ENCODE results near the gene LILRB3.
"Not testable (repeated sequence)": the region's sequence is repeated elsewhere in the genome, so short reads cannot be mapped to it uniquely, and the experiment has no call there.

The LILRB3 gene

DNA sequence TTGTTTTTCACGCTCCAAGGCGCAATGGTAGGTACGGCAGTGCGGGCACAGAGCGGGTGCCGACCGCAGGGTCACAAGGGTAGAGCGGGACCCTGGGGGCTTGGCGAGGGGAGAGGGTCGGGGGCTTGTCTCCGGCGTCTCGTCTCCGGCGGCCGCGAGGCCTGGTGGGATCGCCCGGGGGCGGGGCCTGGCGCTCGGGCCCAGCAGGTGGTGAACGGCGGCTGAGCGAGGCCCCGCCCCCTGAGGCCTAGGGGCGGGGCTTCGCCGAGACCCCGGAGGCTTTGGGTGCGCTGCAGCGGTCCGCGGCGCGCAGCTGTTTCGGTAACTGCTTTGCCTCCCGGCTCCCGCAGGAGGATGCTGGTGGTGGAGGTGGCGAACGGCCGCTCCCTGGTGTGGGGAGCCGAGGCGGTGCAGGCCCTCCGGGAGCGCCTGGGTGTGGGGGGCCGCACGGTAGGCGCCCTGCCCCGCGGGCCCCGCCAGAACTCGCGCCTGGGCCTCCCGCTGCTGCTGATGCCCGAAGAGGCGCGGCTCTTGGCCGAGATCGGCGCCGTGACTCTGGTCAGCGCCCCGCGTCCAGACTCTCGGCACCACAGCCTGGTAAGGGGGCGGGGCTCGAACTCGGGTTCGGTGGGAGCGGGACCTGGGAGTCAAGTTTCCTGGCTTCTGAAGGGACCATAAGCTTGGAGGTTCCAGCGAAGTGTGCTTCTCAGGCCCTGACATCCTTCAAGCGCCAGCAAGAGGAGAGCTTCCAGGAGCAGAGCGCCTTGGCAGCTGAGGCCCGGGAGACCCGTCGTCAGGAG, 31.6 kb downstream of the LILRB3 start, which contains the start of gene TSEN34:
TSEN34 (plus strand) TSS at position 298 of the 800 bp plus-strand sequence; CDS start at position 355, 57 bp downstream.
- in situ Hi-C loops (cut with MboI; ENCODE audit: low sequenced_read_pairs): no loop called here

DNA sequence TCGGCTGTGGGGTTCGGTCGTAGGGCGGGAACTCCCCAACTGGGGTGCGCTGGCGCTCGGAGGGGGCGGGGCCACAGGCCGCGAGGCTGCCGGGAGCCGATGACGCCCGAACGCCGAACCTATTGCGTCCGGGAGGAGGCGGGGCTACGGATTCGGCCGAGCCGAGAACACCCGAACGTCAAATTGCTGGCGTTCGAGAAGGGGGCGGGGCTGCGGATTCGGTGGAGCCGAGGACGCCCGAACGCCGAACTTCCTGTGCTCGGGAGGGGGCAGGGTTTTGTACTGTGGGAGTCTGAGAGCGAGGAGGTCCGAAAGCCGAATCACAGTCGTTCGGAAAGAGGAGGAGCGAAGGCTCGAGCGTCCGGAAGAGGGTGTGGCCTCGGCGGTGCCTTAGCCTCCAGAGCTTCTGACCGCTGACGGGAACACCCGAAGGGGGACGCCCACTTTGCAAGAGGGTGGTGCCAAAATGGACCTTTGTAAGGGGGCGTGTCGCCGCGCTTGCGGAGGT, 32.2 kb downstream of the LILRB3 start:
- in situ Hi-C loops (cut with MboI; ENCODE audit: low sequenced_read_pairs): no loop called here

- in situ Hi-C loops (cut with MboI; ENCODE audit: low sequenced_read_pairs): no loop called here
Observed at GRCh38 chr19:54189735-54190502, 32.9 kb downstream of the LILRB3 start.

DNA sequence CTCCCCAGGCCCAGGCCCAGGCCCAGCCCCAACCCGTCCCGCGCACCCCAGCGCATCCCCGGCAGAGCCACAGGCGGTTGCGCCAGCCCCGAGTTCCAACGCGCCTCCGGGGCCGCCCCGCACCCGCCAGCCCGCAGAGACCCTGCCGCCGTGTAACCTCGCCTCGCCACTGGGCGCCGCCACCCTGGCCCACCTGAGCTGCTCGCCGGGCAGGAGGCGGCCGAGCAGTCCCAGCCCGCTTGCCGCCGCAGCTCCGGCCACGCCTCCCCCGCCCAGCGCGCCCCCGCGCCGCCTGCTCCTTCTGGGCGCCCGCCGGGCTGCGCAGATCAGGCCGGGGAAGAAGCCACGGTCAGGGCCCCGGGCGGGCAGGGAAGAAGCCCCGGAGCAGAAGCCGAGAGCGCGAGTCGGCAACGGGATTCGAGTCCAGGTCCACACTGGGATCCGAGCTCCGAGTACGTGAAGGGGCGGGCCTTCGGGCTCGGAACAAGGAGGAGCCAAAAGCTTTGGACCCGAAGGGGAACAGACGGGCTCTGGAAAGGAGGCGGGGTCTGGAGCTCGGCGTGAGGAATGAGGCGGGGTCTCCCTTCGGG, 33.6 kb downstream of the LILRB3 start, which contains the start of gene MBOAT7:
MBOAT7 (minus strand) TSS at position 436 of the 590 bp plus-strand sequence. CDS start 1,072 bp downstream, outside the sequence.
- in situ Hi-C loops (cut with MboI; ENCODE audit: low sequenced_read_pairs): no loop called here

GRCh38 chr19:54188215-54188871, 34.5 kb downstream of the LILRB3 start:
- in situ Hi-C loops (cut with MboI; ENCODE audit: low sequenced_read_pairs): no loop called here

- in situ Hi-C loops (cut with MboI; ENCODE audit: low sequenced_read_pairs): no loop called here
Observed at GRCh38 chr19:54186934-54187381, 35.8 kb downstream of the LILRB3 start.

DNA sequence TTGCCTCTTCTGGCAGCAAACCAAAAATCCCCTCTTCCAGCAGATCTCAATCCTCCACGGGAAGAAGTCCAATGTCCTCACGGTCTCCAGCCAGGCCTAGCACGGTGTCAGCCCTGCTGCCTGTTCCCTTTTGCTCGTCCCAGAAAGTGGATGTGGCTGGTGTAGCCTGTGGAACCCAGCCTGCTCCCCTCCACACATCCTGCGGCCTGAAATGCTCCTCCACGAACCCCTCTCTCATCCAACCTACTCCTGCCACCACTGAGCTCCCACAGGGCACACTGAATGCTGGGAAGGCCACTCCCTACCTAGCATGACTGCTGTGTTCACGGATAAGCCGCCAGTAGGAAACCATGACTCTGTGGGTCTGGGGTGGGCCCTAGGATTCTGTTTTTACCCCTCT, 36.5 kb downstream of the LILRB3 start:
- in situ Hi-C loops (cut with MboI; ENCODE audit: low sequenced_read_pairs): no loop called here

DNA sequence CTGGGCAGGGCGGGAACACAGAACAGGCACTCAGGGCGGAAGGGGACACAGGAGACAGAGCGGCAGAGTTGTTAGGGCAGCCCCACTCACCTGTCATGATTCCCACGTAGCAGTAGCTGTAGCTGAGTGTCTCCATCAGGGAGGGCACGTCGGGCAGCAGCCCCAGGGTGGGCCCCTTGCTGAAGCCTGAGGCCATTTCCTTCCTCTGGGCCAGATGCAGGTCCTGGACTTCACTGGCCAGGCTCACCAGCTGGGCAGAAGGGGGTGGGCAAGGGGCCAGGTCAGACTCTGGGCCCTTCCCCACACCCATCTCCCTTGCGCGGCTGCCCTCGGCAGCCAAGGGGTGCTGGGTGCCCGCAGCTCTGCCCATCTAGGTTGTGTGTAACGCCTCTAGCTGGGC, 39.4 kb downstream of the LILRB3 start:
- in situ Hi-C loops (cut with MboI; ENCODE audit: low sequenced_read_pairs): no loop called here

- in situ Hi-C loops (cut with MboI; ENCODE audit: low sequenced_read_pairs): not testable (repeated sequence)
Observed at GRCh38 chr19:54181894-54182293, 40.9 kb downstream of the LILRB3 start.

DNA sequence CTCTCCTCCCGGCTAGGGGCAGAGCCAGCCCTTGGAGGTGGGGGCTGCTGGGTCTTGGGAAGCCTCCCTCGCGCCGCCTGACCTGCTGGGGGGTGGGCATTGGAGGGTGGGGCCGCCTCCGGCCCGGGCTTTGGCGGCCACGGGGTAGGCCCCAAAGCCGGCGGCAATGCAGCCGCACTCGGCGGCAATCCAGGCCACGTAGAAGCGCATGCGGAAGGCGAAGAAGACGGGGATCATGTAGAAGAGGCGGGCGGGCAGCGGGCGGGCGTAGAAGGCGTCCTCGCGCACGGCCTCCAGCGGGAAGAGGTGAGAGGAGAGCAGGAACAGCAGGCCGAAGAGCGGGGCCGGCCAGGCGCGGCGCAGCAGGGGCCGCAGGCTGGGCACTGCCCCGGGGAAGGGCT, 42.1 kb downstream of the LILRB3 start:
- in situ Hi-C loops (cut with MboI; ENCODE audit: low sequenced_read_pairs): no loop called here

DNA sequence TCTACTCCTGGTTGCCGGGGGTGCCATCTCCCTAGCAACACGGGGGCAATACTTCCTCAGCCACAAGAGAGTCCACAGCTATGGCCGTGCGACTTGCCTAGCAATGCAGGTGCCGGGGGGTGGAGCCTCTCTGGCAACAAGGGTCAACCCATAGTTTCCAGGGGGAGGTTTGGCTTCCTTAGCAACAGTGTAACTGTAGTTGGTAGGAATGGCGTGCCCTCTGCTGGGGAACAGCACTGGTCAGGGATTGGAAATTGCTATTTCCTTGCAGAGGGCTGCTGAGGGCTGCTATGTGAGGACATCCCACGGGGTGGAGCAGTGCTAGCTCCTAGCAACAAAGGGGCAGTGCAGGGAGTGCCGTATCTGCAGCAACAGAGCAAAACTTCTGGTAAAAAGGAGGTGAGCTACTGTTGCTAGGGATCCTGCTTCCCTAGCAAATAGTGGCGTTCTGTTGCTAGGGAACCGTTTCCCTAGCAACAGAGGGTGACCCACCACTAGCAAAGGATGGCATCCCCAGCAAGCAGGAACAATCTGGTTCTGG, 42.8 kb downstream of the LILRB3 start:
- in situ Hi-C loops (cut with MboI; ENCODE audit: low sequenced_read_pairs): no loop called here

- in situ Hi-C loops (cut with MboI; ENCODE audit: low sequenced_read_pairs): no loop called here
Observed at GRCh38 chr19:54179262-54179852, 43.5 kb downstream of the LILRB3 start.

DNA sequence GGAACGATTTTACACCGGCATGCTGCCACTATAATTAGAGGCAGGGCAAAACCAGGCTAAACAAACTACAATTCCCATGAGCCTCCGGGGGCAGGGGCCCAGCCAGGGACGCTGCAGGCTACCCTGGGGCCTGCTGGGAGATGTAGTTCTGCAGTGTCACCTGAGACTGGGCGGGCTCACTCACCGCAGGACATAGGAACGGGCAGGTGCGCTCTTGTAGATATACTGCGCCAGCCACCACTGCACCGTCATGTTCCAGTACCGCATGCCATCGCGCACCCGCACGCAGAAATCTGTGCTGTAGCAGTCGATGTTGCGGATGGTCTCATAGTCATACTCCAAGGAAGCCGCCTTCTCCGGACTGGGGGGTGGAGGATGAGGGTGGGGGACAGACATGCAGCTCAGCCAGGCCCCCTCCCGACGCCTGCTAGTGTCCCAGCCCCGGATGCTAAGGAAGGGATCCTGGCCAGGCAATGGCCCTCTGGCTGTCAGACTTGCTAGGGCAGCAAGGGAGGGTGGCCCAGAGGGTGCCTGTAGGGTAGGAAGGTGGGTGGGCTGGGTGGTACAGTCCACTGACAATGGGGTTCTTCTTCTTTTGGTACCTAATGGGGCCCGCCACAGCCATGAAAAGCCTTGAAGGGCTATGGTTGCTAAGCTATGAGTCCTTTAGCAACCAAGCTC, 44.1 kb downstream of the LILRB3 start:
- in situ Hi-C loops (cut with MboI; ENCODE audit: low sequenced_read_pairs): no loop called here

DNA sequence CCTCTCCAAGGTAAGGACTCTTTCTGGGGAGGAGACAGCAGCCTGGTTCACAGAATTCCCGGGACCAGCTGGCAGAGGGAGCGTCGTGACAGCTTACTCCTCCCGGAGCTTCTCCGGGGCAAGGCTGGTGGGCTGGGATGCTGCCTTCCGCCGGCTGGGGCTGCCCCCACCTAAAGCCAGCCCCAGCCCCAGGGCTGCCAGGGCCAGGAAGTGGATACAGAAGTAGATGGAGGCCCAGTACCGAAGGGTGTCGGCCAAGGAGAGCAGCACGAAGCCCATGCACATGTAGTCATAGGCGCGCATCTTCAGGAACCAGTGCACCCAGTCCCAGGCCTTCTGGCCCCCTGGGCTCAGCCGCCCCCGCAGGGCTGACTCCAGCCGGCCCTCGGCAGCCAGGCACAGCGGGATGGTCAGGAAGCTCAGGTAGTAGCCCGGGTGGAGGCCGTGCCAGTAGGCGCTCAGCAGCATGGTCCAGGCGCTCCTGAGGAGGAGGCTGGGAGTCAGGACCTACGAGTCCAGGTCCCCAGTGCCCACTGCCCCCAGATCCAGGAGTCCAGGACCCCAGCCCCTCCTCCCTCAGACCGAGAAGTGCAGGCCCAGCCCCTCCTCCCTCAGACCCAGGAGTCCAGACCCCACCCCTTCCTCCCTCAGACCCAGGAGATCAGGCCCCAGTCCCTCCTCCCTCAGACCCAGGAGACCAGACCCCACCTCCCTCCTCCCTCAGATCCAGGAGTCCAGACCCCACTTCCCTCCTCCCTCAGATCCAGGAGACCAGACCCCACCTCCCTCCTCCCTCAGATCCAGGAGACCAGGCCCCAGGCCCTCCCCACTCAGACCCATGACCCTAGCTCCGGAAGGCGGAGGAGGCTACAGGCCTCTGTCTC, 48.6 kb downstream of the LILRB3 start:
- in situ Hi-C loops (cut with MboI; ENCODE audit: low sequenced_read_pairs): no loop called here

GRCh38 chr19:54173359-54173699, 49.5 kb downstream of the LILRB3 start:
- in situ Hi-C loops (cut with MboI; ENCODE audit: low sequenced_read_pairs): no loop called here

DNA sequence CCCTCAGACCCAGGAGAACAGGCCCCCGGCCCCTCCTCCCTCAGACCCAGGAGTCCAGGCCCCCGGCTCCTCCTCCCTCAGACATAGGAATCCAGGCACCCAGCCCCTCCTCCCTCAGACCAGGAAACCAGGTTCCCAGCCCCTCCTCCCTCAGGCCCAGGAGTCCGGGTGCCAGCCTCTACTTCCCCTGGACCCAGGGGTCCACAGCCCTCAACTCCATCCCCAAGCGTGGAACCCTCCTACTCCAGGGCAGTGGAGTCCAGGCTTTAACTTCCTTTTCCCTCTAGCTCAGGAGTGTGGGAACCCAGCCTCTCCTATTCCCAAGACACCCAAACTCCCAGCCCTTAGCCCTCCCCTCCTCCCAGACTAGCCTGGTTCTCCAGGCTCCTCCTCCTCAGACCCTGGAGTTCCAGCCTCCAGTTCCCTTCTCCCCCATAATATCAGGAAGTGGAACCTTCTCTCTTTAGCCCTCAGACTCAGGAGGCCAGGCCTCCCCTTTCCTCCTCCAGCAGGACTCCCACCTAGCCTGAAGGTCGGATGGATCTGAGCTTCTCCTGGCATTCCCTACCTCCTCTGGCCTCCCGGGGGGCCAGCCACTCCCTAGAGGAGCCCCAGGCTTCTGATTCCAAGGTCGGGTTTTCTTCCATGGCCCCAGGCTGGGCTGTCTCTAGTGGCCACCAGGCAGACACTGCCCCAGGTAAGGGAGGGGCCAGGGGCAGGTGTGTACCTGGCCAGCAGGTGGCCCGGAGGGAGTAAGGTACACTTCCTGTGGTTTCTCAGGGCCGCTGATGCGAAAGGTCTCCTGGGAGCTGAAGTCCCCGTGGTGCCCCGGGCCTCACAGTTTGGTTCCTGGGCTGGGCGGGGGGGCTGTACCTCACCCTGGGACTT, 50.1 kb downstream of the LILRB3 start, which contains the start of gene TMC4:
TMC4 (minus strand) TSS at position 690 of the 888 bp plus-strand sequence; CDS start at position 647, 43 bp downstream.
- in situ Hi-C loops (cut with MboI; ENCODE audit: low sequenced_read_pairs): no loop called here

DNA sequence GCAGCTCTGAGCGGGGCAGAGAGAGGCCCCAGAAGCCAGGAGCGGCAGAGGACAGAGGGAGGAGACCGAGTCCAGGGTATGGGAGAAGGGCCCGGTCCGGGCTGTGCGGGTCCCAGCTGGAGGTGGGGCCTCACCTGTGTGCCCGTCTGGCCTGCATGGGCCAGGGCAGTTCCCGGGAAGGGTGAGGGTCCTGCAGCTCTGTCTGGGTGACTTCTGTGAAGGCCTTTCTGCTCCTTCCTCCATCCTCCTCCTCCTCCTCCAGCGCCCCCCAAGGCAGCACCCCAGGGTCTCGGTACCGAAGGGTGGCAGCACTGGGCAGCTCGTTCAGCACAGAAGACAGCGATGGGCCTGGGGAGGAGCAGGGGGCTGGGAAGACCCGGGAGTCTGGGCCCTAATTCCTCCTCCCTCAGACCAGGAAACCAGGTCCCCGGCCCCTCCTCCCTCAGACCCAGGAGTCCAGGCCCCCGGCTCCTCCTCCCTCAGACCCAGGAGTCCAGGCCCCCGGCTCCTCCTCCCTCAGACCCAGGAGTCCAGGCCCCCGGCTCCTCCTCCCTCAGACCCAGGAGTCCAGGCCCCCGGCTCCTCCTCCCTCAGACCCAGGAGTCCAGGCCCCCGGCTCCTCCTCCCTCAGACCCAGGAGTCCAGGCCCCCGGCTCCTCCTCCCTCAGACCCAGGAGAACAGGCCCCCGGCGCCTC, 50.9 kb downstream of the LILRB3 start:
- in situ Hi-C loops (cut with MboI; ENCODE audit: low sequenced_read_pairs): not testable (repeated sequence)
